ENCODE measurements around the gene SEMA6B.
"Not testable (repeated sequence)": the region's sequence is repeated elsewhere in the genome, so short reads cannot be mapped to it uniquely, and the experiment has no call there.

Gene SEMA6B, protein sequence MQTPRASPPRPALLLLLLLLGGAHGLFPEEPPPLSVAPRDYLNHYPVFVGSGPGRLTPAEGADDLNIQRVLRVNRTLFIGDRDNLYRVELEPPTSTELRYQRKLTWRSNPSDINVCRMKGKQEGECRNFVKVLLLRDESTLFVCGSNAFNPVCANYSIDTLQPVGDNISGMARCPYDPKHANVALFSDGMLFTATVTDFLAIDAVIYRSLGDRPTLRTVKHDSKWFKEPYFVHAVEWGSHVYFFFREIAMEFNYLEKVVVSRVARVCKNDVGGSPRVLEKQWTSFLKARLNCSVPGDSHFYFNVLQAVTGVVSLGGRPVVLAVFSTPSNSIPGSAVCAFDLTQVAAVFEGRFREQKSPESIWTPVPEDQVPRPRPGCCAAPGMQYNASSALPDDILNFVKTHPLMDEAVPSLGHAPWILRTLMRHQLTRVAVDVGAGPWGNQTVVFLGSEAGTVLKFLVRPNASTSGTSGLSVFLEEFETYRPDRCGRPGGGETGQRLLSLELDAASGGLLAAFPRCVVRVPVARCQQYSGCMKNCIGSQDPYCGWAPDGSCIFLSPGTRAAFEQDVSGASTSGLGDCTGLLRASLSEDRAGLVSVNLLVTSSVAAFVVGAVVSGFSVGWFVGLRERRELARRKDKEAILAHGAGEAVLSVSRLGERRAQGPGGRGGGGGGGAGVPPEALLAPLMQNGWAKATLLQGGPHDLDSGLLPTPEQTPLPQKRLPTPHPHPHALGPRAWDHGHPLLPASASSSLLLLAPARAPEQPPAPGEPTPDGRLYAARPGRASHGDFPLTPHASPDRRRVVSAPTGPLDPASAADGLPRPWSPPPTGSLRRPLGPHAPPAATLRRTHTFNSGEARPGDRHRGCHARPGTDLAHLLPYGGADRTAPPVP

DNA sequence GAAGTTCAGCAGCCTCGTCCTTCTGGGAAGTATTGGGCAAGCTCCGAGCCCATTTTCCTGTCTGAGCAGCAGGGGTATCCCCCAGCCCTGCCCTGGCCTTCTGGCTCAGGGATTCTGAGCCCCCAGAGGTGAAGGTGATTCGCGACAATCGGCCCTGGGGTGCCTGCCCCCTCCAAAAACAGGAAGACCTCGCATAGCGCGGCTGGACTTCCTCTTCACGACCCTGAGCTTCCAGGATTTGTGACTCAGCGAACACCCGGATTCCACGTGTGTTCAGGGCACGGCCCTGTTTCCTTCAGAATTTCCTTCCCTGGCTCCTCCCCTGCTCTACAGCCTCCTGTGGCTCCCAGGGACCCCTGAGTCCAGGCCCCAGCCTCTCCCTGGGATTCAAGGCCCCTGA lies at the start of gene SEMA6B:
SEMA6B (minus strand) TSS at position 116 of the 400 bp plus-strand sequence. CDS start 1,227 bp downstream, outside the sequence.
- DNase-seq: no peak

DNA sequence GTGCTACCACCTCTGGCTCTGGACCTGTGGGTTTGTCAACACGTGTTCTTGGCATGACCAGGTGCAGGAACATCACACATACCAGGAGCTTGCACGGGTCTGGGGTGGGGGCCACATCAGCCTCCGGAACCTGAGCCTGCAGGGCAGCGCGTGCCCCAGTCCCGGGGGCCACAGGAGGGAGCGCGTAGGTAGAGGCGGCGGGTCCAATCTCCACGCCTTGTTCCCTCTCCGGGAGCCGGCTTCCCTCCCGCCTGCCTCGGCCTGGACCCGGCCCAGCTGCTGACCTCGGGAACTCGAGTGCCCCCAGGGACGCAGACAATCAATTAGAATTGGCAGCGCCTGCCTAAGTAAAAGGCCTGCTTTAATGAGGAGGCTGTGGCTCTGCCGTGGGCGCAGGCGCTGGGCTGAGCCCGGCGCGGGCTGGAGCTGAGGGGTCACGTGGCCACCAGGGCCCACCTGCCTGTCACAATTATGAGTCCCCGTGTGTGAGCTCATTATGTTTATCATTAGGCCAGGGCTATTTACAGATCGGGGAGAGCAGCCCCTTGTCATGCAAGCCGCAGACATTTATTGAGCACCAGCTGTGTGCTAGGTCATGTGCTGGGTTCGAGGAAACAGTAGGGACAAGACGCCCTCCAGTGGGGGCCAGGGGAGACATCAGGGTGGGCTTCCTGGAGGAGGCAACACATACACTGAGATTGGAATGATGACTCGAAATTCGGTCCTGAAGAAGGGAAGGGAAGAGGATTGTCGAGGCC lies 47.6 kb upstream of the SEMA6B start:
- no peak for DNase-seq

- no peak for DNase-seq
These were observed 46.7 kb upstream of the SEMA6B start for GRCh38 chr19:4606181-4606580.

- DNase-seq: no peak
These were observed 45.4 kb upstream of the SEMA6B start for GRCh38 chr19:4604912-4605311.

DNA sequence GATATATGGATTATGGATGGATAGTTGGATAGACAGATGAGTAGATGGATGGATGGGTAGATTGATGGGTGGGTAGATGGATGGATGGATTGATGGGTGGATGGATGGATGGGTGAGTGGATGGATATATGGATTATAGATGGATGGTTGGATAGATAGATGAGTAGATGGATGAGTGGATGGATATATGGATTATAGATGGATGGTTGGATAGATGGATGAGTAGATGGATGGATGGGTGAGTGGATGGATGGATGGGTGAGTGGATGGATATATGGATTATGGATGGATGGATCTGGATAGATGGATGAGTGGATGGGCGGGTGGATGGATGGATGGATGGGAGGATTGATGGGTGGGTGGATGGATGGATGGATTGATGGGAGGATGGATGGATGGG lies 43.4 kb upstream of the SEMA6B start:
- no peak for DNase-seq

DNA sequence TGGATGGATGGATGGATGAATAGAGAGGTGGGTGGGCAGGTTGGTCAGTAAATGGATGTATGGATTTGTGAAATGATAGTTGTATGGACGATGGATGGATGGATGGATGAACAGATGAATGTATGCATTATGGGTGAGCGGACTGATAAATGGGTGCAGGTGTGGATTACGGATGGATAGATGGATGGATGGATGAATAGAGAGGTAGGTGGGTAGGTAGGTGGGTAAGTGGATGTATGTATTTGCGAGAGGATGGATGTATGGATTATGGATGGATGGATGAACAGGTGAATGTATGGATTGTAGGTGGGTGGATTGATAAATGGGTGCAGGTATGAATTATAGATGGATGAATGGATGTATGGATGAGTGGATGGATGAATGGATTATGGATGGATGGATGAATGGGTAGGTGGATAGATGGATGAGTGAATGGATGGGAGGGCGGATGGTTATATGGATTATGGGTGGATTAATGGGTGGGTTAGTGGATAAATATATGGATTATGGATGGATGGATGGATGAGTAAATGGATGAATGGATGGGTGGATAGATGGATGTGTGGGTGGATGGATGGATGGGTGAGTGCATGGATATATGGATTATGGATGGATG lies 42.8 kb upstream of the SEMA6B start:
- DNase-seq: no peak

DNA sequence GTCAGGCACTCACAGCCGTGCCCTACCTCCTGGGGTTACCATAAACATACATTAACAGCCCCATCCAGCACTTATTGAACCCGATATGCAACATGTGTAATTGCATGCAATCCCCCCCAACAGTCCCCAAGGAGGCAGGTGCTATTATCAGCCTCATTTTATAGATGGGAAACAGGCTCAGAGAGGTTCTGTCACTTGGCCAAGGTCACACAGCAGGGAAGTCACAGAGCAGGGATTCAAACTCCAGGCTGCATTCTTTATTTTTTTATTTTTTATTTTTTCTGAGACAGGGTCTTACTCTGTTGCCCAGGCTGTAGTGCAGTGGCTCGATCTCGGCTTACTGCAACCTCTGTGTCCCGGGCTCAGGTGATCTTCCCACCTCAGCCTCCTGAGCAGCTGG lies 41.4 kb upstream of the SEMA6B start:
- DNase-seq: no peak

- DNase-seq: no peak
These were observed 40.6 kb upstream of the SEMA6B start for GRCh38 chr19:4600082-4600481.

- no peak for DNase-seq
These were observed 39.2 kb upstream of the SEMA6B start for GRCh38 chr19:4598712-4599111.

DNA sequence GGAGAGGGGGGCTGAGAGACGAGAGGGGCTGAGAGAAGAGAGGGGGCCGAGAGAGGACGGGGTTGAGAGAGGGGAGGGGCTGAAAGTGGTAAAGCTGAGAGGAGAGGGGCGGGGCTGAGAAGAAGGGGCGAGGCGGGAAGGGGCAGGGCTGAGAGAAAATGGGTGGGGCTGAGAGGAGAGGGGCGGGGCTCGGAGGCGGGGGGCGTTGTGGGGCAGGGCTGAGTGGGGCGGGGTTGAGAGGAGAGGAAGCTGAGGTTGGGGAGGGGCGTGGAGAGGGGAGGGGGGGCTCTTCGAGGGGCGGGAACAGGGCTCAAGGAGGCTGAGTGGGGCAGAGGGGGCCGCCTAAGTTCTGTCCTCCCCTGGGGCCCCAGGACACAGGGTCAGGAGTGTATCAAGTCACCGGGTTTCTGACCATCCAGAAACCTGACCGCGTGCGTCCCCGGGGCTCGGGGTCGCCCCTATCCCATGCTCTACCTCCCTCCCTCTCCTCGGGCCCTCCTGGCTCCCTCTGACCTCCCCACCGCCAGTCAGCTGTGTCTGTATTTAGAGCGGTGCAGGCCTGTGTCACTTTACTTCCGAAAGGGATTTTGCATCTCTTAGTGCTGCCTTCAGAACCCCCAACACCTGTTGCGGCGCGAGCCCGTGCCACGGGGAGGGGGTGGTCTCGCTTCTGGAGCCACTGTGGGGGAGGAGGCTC lies 38.6 kb upstream of the SEMA6B start:
- DNase-seq: peak; percentile 72

- DNase-seq: no peak
These were observed 37.9 kb upstream of the SEMA6B start for GRCh38 chr19:4597278-4597974.

DNA sequence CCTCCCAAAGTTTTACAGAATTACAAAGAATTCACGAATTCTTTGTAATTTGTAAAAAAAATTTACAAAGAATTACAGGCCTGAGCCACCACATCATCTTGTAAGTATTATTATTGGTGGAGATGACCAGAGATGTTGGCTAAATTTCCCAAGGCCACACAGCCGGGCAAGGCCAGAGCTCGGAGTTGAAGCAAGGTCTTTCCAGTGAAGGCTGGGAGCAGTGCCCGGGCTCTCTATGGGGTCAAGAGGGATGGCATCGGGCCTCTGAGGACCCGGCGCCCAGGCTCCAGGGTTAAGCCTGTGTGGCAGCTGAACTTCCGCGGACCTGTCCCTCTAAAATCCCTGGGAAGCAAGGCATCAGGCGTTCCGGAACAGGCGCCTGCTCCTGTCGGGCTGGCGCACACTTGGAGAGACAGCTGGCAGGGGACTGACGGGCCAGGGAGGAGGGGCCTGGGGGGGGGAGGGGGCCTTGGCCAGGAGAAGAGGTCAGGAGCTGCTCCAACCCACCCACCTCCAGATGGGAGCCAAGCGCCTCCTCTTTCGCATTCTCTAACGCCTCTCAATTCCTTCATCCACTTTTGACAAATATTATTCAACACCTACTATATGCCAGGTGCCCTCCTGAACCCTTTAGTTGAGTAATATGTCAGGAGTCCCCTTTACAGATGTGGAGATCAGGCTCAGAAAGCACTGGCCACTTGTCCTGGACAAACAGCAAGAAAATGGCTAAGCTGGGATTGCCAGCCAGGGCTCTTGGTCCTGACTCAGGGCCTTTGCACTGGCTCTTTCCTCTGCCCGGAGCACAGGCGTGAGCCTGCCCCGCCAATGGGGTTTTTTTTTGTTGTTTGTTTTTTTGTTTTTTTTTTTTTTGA lies 36.8 kb upstream of the SEMA6B start:
- no peak for DNase-seq

DNA sequence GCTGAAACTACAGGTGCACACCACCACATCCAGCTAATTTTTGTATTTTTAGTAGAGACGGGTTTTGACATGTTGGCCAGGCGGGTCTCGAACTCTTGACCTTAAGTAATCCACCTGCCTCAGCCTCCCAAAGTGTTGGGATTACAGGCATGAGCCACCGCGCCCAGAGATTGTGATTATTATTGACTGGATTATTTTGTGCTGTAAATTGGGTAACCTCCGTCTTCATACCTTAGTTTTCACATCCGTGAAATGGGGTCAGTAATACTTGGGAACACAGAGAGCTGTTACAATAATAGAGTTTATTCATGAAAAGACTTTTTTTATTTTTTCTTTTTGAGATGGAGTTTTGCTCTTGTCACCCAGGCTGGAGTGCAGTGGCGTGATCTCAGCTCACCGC lies 35.7 kb upstream of the SEMA6B start:
- DNase-seq: not testable (repeated sequence)

DNA sequence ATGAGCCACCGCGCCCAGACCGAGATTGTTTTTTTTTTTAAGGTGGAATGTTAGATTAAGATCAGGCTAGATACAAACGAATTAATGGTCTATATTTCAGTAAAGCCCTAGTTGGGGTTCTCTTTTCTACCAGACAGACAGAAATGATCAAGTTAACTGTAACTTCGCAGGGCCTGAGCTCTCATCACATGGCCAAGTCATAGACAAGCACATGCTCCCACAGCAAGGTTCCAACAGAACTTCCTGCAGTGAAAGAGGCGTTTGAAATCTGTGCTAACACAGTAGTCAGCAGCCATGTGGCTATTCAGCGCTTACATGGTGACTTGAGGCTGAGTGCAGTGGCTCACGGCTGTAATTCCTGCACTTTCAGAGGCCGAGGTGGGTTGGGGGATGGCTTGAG lies 34.7 kb upstream of the SEMA6B start:
- no peak for DNase-seq

- no peak for DNase-seq
These were observed 33.9 kb upstream of the SEMA6B start for GRCh38 chr19:4593409-4593851.

- no peak for DNase-seq
These were observed 33.0 kb upstream of the SEMA6B start for GRCh38 chr19:4592445-4592844.

DNA sequence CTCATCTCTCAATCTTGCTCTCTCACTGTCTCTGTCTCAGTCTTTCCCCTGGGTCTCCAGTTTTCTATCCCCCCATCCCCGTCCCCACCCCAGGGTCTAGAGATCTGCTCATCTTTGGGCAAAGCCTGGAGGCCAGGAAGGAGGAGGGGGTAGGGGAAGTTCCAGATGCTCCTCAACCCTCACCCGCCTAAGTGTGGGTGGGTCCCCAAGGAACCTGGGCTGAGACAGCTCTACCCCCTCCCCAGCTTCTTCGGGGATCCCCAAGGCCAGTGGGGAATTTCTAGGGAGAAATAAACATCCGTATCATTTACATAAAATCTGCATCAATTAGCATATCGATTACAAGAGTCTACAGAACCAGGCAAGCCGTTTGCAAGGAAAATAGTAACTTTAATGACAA lies 31.8 kb upstream of the SEMA6B start:
- no peak for DNase-seq

GRCh38 chr19:4590559-4590958 lies 31.1 kb upstream of the SEMA6B start:
- no peak for DNase-seq

- DNase-seq: peak; percentile 47
These were observed 30.3 kb upstream of the SEMA6B start for GRCh38 chr19:4589579-4590410.

Data from activated CD4-positive, alpha-beta T cell treated with anti-CD3 and anti-CD28 coated beads for 48 hours (primary cell).